GM23338 (cell line): ENCODE data around the gene OFD1. TPM values are rescaled to one million over a fixed set of nuclear protein-coding genes. Genes with fewer than 3 reads are reported as not detected.

ENCODE experiments used
- ATAC-seq: fragments of 200-7000 bp; cut with Tn5 transposase; 3 replicates; pipeline ENCODE4 v1.9.1; 2020
- DNase-seq: peaks from one replicate; pipeline ENCODE4 v3.0.0-alpha.2; 2015; ENCODE audit warnings: low spot score
- H2AFZ ChIP-seq: fragments of 200-600 bp; sonication (generic); 2 replicates; pipeline ENCODE4 v1.8.0; 2016; ENCODE audit warnings: antibody characterized with exemption, mild to moderate bottlenecking, moderate library complexity
- H3F3A ChIP-seq: fragments of 200-600 bp; sonication (generic); replicated peaks from 2 replicates; pipeline ENCODE4 v1.8.0; 2017; ENCODE audit warnings: antibody characterized with exemption, mixed run types, low read depth
- H3K27ac ChIP-seq: fragments of 200-600 bp; sonication (generic); 2 replicates; pipeline ENCODE4 v1.6.1; 2016; ENCODE audit warnings: low read depth
- H3K27me3 ChIP-seq: fragments of 200-600 bp; sonication (generic); 2 replicates; pipeline ENCODE4 v1.8.0; 2016; ENCODE audit warnings: mild to moderate bottlenecking, mixed run types, moderate library complexity; ENCODE audit not compliant: insufficient read depth
- H3K36me3 ChIP-seq: fragments of 200-600 bp; sonication (generic); 2 replicates; pipeline ENCODE4 v1.8.0; 2016; ENCODE audit warnings: mild to moderate bottlenecking; ENCODE audit not compliant: insufficient read depth
- H3K4me1 ChIP-seq: fragments of 200-600 bp; sonication (generic); 2 replicates; pipeline ENCODE4 v1.8.0; 2016; ENCODE audit warnings: mild to moderate bottlenecking, moderate library complexity; ENCODE audit not compliant: insufficient read depth
- H3K4me2 ChIP-seq: fragments of 200-600 bp; sonication (generic); 2 replicates; pipeline ENCODE4 v1.7.1; 2017; ENCODE audit warnings: mixed run types
- H3K4me3 ChIP-seq: fragments of 200-600 bp; sonication (generic); 2 replicates; pipeline ENCODE4 v1.6.1; 2016; ENCODE audit warnings: mixed run types
- H3K79me2 ChIP-seq: fragments of 200-600 bp; sonication (generic); replicated peaks from 2 replicates; pipeline ENCODE4 v1.8.0; 2017; ENCODE audit warnings: mild to moderate bottlenecking; ENCODE audit not compliant: insufficient read depth
- H3K9me2 ChIP-seq: fragments of 200-600 bp; sonication (generic); 2 replicates; pipeline ENCODE4 v1.8.0; 2017; ENCODE audit not compliant: insufficient read depth
- H4K20me1 ChIP-seq: fragments of 200-600 bp; sonication (generic); replicated peaks from 2 replicates; pipeline ENCODE4 v1.8.0; 2017; ENCODE audit warnings: mild to moderate bottlenecking; ENCODE audit not compliant: insufficient read depth
- H3K27ac Mint-ChIP-seq: 2 replicates; pipeline ENCODE4 v1.8.0; 2020; ENCODE audit warnings: inconsistent platforms, mild to moderate bottlenecking, moderate library complexity, mixed read lengths
- H3K27me3 Mint-ChIP-seq: 3 replicates; pipeline ENCODE4 v1.8.0; 2022; ENCODE audit warnings: low read depth, mild to moderate bottlenecking, moderate library complexity, mixed read lengths, inconsistent platforms; ENCODE audit not compliant: insufficient read depth, poor library complexity
- H3K36me3 Mint-ChIP-seq: 3 replicates; pipeline ENCODE4 v1.8.0; 2021; ENCODE audit warnings: low read depth, mild to moderate bottlenecking, inconsistent platforms, moderate library complexity, mixed read lengths
- H3K4me1 Mint-ChIP-seq: 3 replicates; pipeline ENCODE4 v1.8.0; 2020; ENCODE audit warnings: mild to moderate bottlenecking, inconsistent platforms, mixed read lengths
- H3K4me3 Mint-ChIP-seq: 3 replicates; pipeline ENCODE4 v1.8.0; 2021; ENCODE audit warnings: moderate library complexity, mild to moderate bottlenecking, inconsistent platforms, mixed read lengths
- H3K9me3 Mint-ChIP-seq: 3 replicates; pipeline ENCODE4 v1.8.0; 2020; ENCODE audit warnings: moderate library complexity, mild to moderate bottlenecking, inconsistent platforms, mixed read lengths
- ETS1 ChIP-seq: IDR thresholded peaks from 2 replicates; pipeline ENCODE4 v1.6.1; 2016; ENCODE audit warnings: antibody characterized with exemption
- EZH2 ChIP-seq: fragments of 200-600 bp; sonication (generic); IDR thresholded peaks from one replicate; pipeline ENCODE4 v1.8.0; 2017; ENCODE audit warnings: antibody characterized with exemption, mild to moderate bottlenecking, low read depth; ENCODE audit not compliant: unreplicated experiment
- NANOG ChIP-seq: IDR thresholded peaks from 2 replicates; pipeline ENCODE4 v1.6.1; 2016; ENCODE audit warnings: antibody characterized with exemption, borderline replicate concordance
- ZNF114 ChIP-seq: fragments of 250-450 bp; sonication (Bioruptor Pico); IDR thresholded peaks from 2 replicates; pipeline ENCODE4 v1.5.0; 2020; ENCODE audit warnings: mild to moderate bottlenecking, moderate library complexity
- ZNF462 ChIP-seq: fragments of 250-450 bp; sonication (Bioruptor Pico); IDR thresholded peaks from 2 replicates; pipeline ENCODE4 v1.5.0; 2020; ENCODE audit warnings: mild to moderate bottlenecking, moderate library complexity
- polyA plus RNA-seq: library from polyadenylated mRNA; unstranded; fragments of >200 nt; fragmentation: Nextera tagmentation; extraction: Ambion mirVana; gene quantifications from 2 replicates; pipeline ENCODE4 v1.2.1, GENCODE V29; 2016
- total RNA-seq: library from RNA; depleted of rRNA; stranded (reverse); fragments of >200 nt; shearing (Covaris generic); gene quantifications from 2 replicates; pipeline ENCODE4 v1.2.3, GENCODE V29; 2014

Gene OFD1
- total and polyA plus RNA-seq, 2 experiments from 2014 or later: 21.2 to 55.0 TPM

GRCh38 chrX:13768939-13769338 is 34.4 kb downstream of the OFD1 start:
- no peaks in the 10 kb centered on the region for H3K79me2 ChIP-seq
- H3K27me3 ChIP-seq: no peaks in the 10 kb centered on the region
- no peak overlapping the region for H3K27ac Mint-ChIP-seq
- H3K4me2 ChIP-seq: no peak overlapping the region
- H4K20me1 ChIP-seq: no peaks in the 10 kb centered on the region
- ATAC-seq: no peak
- peaks cover 3% of the 10 kb centered on the region; the same call in 1 of the 3 replicates for H3K9me3 Mint-ChIP-seq
- no peak overlapping the region for H3K27ac ChIP-seq
- H3K4me1 ChIP-seq: peaks cover 4% of the 10 kb centered on the region; the same call in 1 of the 2 replicates
- H3K4me1 Mint-ChIP-seq: peaks cover 16% of the 10 kb centered on the region
- no peak overlapping the region for H3K4me3 Mint-ChIP-seq
- no peak overlapping the region for H3K4me3 ChIP-seq
- peaks cover 68% of the 10 kb centered on the region for H3K36me3 Mint-ChIP-seq
- DNase-seq: no peak
- no peaks in the 10 kb centered on the region for H3F3A ChIP-seq
- no peak for TF ChIP-seq ZNF462 (CRISPR knock-in tag)
- TF ChIP-seq EZH2: no peak
- peaks cover 6% of the 10 kb centered on the region; the same call in 1 of the 2 replicates for H3K36me3 ChIP-seq
- H2AFZ ChIP-seq: no peak overlapping the region
- no peaks in the 10 kb centered on the region for H3K9me2 ChIP-seq
- H3K27me3 Mint-ChIP-seq: peaks cover 5% of the 10 kb centered on the region

- Histone ChIP-seq H3K27ac (no peak overlapping the region), H3K9me2 (no peaks in the 10 kb centered on the region), H3K4me2 (no peak overlapping the region), H2AFZ (no peak overlapping the region), H3K4me3 (no peak overlapping the region), H3K4me1 (no peaks in the 10 kb centered on the region), H3F3A (no peaks in the 10 kb centered on the region), H3K27me3 (no peaks in the 10 kb centered on the region), H3K79me2 (no peaks in the 10 kb centered on the region), H3K36me3 (peaks cover 6% of the 10 kb centered on the region; the same call in 1 of the 2 replicates), H4K20me1 (no peaks in the 10 kb centered on the region)
- H3K4me1 Mint-ChIP-seq: peaks cover 10% of the 10 kb centered on the region; the same call in 2 of the 3 replicates
- DNase-seq (no peak), ATAC-seq (no peak)
- H3K27ac Mint-ChIP-seq: no peak overlapping the region
- peaks cover 3% of the 10 kb centered on the region; the same call in 1 of the 3 replicates for H3K9me3 Mint-ChIP-seq
- H3K36me3 Mint-ChIP-seq: peaks cover 76% of the 10 kb centered on the region
- peaks cover 5% of the 10 kb centered on the region for H3K27me3 Mint-ChIP-seq
- H3K4me3 Mint-ChIP-seq: no peak overlapping the region
- TF ChIP-seq NANOG: no peak
- TF ChIP-seq ZNF114 (CRISPR knock-in tag): no peak
- no peak for TF ChIP-seq ETS1
Observed at GRCh38 chrX:13770013-13770535, 35.5 kb downstream of the OFD1 start.
